Muscle layer of duodenum (tissue), 2 donors: ENCODE data around the gene KLHL22.
"Not testable (repeated sequence)": the region's sequence is repeated elsewhere in the genome, so short reads cannot be mapped to it uniquely, and the experiment has no call there.

ENCODE experiments used
- H3K27ac ChIP-seq: one replicate; pipeline ENCODE4 v1.7.0; 2013; ENCODE audit warnings: mild to moderate bottlenecking, low read length
- H3K27me3 ChIP-seq: one replicate; pipeline ENCODE4 v1.7.0; 2013; ENCODE audit warnings: low read depth, mild to moderate bottlenecking, control low read depth, low read length
- H3K36me3 ChIP-seq, 2 donors: one replicate each; pipeline ENCODE4 v1.7.0; 2013; ENCODE audit warnings: low read length in 2 of 2, control low read depth in 1 of 2, mild to moderate bottlenecking in 1 of 2; ENCODE audit not compliant: insufficient read depth in 2 of 2, control insufficient read depth in 1 of 2
- H3K4me1 ChIP-seq, 2 donors: one replicate each; pipeline ENCODE4 v1.7.0; 2013; ENCODE audit warnings: low read length in 2 of 2, mild to moderate bottlenecking in 2 of 2, control low read depth in 1 of 2, moderate library complexity in 1 of 2; ENCODE audit not compliant: insufficient read depth in 2 of 2, control insufficient read depth in 1 of 2
- H3K4me3 ChIP-seq, 2 donors: one replicate each; pipeline ENCODE4 v1.7.0; 2013; ENCODE audit warnings: low read length in 2 of 2, low read depth in 1 of 2, mild to moderate bottlenecking in 1 of 2
- H3K9me3 ChIP-seq, 2 donors: one replicate each; pipeline ENCODE4 v1.7.0; 2013; ENCODE audit warnings: low read length in 2 of 2, control low read depth in 1 of 2, mild to moderate bottlenecking in 1 of 2; ENCODE audit not compliant: control insufficient read depth in 1 of 2
- donor health status: healthy.

The KLHL22 gene

GRCh38 chr22:20494978-20495860 lies at the start of gene KLHL22:
Gene KLHL22 (minus strand): TSS chr22:20495795. CDS start chr22:20489211, 6,584 bp downstream.
- peaks cover 0 to 7% of the 10 kb centered on the region in 2 donors for H3K36me3 ChIP-seq
- peak within 1 kb of the TSS; percentile 96 for H3K27ac ChIP-seq
- H3K4me1 ChIP-seq = peaks cover 0 to 16% of the 10 kb centered on the region in 2 donors
- no peaks in the 10 kb centered on the region for H3K9me3 ChIP-seq
- peak within 1 kb of the TSS; percentile 81 to 85 for H3K4me3 ChIP-seq
- H3K27me3 ChIP-seq = no peaks in the 10 kb centered on the region

GRCh38 chr22:20545318-20545634 lies 49.7 kb upstream of the KLHL22 start:
- not testable (repeated sequence) for H3K27ac ChIP-seq, H3K27me3 ChIP-seq, H3K4me3 ChIP-seq, H3K9me3 ChIP-seq, H3K36me3 ChIP-seq
- H3K4me1 ChIP-seq = peaks cover 15 to 25% of the 10 kb centered on the region in 2 donors

GRCh38 chr22:20542736-20543135 lies 47.1 kb upstream of the KLHL22 start:
- peaks cover 2 to 12% of the 10 kb centered on the region in 2 donors for H3K36me3 ChIP-seq
- no peak overlapping the region for H3K4me3 ChIP-seq
- no peaks in the 10 kb centered on the region for H3K27me3 ChIP-seq

GRCh38 chr22:20542055-20542454 lies 46.5 kb upstream of the KLHL22 start:
- no peaks in the 10 kb centered on the region for H3K9me3 ChIP-seq
- peaks cover 9 to 18% of the 10 kb centered on the region in 2 donors for H3K36me3 ChIP-seq
- no peak overlapping the region for H3K27ac ChIP-seq

More at GRCh38 chr22:20542736-20543135, 47.1 kb upstream of the KLHL22 start:
- no peaks in the 10 kb centered on the region for H3K9me3 ChIP-seq
- H3K4me1 ChIP-seq = peaks cover 0 to 7% of the 10 kb centered on the region in 2 donors
- H3K27ac ChIP-seq = no peak overlapping the region

GRCh38 chr22:20538875-20539274 lies 43.3 kb upstream of the KLHL22 start:
- H3K4me3 ChIP-seq, H3K4me1 ChIP-seq, H3K27me3 ChIP-seq, H3K27ac ChIP-seq, H3K9me3 ChIP-seq: not testable (repeated sequence)
- H3K36me3 ChIP-seq = peaks cover 15 to 18% of the 10 kb centered on the region in 2 donors

More at GRCh38 chr22:20542055-20542454, 46.5 kb upstream of the KLHL22 start:
- peaks cover 0 to 6% of the 10 kb centered on the region in 2 donors for H3K4me1 ChIP-seq
- H3K4me3 ChIP-seq = no peak overlapping the region
- no peaks in the 10 kb centered on the region for H3K27me3 ChIP-seq

- Histone ChIP-seq H3K9me3 (no peaks in the 10 kb centered on the region), H3K4me3 (no peak overlapping the region), H3K4me1 (peaks cover 3 to 17% of the 10 kb centered on the region in 2 donors), H3K36me3 (peaks cover 15 to 18% of the 10 kb centered on the region in 2 donors), H3K27me3 (no peaks in the 10 kb centered on the region), H3K27ac (no peak overlapping the region)
These were observed 42.4 kb upstream of the KLHL22 start for GRCh38 chr22:20537983-20538382.

GRCh38 chr22:20537325-20537756 lies 41.7 kb upstream of the KLHL22 start:
- no peaks in the 10 kb centered on the region for H3K27me3 ChIP-seq
- no peaks in the 10 kb centered on the region for H3K9me3 ChIP-seq
- H3K4me1 ChIP-seq = peaks cover 4 to 23% of the 10 kb centered on the region in 2 donors
- no peak overlapping the region for H3K27ac ChIP-seq
- no peak overlapping the region for H3K4me3 ChIP-seq
- peaks cover 15 to 18% of the 10 kb centered on the region in 2 donors for H3K36me3 ChIP-seq

GRCh38 chr22:20536590-20537324 lies 41.2 kb upstream of the KLHL22 start:
- Histone ChIP-seq H3K27me3 (no peaks in the 10 kb centered on the region), H3K4me1 (peaks cover 10 to 29% of the 10 kb centered on the region in 2 donors), H3K4me3 (no peak overlapping the region), H3K36me3 (peaks cover 15 to 18% of the 10 kb centered on the region in 2 donors), H3K9me3 (no peaks in the 10 kb centered on the region), H3K27ac (no peak overlapping the region)

GRCh38 chr22:20533879-20534265 lies 38.3 kb upstream of the KLHL22 start:
- H3K27ac ChIP-seq = no peak overlapping the region
- peaks cover 26 to 48% of the 10 kb centered on the region in 2 donors for H3K4me1 ChIP-seq
- H3K36me3 ChIP-seq = peaks cover 15 to 17% of the 10 kb centered on the region in 2 donors
- no peak overlapping the region for H3K4me3 ChIP-seq
- H3K27me3 ChIP-seq = no peaks in the 10 kb centered on the region
- no peaks in the 10 kb centered on the region for H3K9me3 ChIP-seq

GRCh38 chr22:20533095-20533878 lies 37.7 kb upstream of the KLHL22 start:
- H3K27ac ChIP-seq = peak overlapping the region; percentile 82
- no peaks in the 10 kb centered on the region for H3K27me3 ChIP-seq
- H3K9me3 ChIP-seq = no peaks in the 10 kb centered on the region
- H3K4me3 ChIP-seq = peak overlapping the region in 1 of 2 donors; percentile 9
- peaks cover 26 to 48% of the 10 kb centered on the region in 2 donors for H3K4me1 ChIP-seq
- H3K36me3 ChIP-seq = peaks cover 16 to 17% of the 10 kb centered on the region in 2 donors
